Skeletal muscle tissue (tissue), 4 donors: Measurements from ENCODE around the gene TMEM63C. TPM values are rescaled to one million over a fixed set of nuclear protein-coding genes. Genes with fewer than 3 reads are reported as not detected.

ENCODE experiments used
- H3K27ac ChIP-seq: one replicate; pipeline ENCODE4 v1.7.0; 2013; ENCODE audit warnings: mild to moderate bottlenecking, low read depth, low read length, inconsistent platforms
- H3K27me3 ChIP-seq, 3 donors: one replicate each; pipeline ENCODE4 v1.7.0; 2013; ENCODE audit warnings: low read length in 3 of 3; ENCODE audit not compliant: control insufficient read depth in 3 of 3, insufficient read depth in 3 of 3
- H3K36me3 ChIP-seq, 3 donors: one replicate each; pipeline ENCODE4 v1.7.0; 2013; ENCODE audit warnings: low read length in 3 of 3; ENCODE audit not compliant: control insufficient read depth in 3 of 3, insufficient read depth in 3 of 3
- H3K4me1 ChIP-seq, 3 donors: one replicate each; pipeline ENCODE4 v1.7.0; 2013; ENCODE audit warnings: low read length in 3 of 3, mild to moderate bottlenecking in 3 of 3; ENCODE audit not compliant: control insufficient read depth in 3 of 3, insufficient read depth in 3 of 3
- H3K4me3 ChIP-seq, 3 donors: one replicate each; pipeline ENCODE4 v1.7.0; 2013; ENCODE audit warnings: low read length in 3 of 3
- H3K9ac ChIP-seq, 3 donors: one replicate each; pipeline ENCODE4 v1.7.0; 2013; ENCODE audit warnings: low read length in 3 of 3, mild to moderate bottlenecking in 3 of 3, moderate library complexity in 2 of 3, low read depth in 1 of 3
- H3K9me3 ChIP-seq, 3 donors: one replicate each; pipeline ENCODE4 v1.7.0; 2013; ENCODE audit warnings: low read length in 3 of 3; ENCODE audit not compliant: control insufficient read depth in 3 of 3
- total RNA-seq: library from RNA; depleted of rRNA; stranded (reverse); fragments of >200 nt; gene quantifications from one replicate; pipeline ENCODE4 v1.2.3, GENCODE V29; 2014
- donor health status: Osteomylitis.

Gene TMEM63C
- total RNA-seq, 1 donor from 2014 or later = 3.1 TPM

DNA sequence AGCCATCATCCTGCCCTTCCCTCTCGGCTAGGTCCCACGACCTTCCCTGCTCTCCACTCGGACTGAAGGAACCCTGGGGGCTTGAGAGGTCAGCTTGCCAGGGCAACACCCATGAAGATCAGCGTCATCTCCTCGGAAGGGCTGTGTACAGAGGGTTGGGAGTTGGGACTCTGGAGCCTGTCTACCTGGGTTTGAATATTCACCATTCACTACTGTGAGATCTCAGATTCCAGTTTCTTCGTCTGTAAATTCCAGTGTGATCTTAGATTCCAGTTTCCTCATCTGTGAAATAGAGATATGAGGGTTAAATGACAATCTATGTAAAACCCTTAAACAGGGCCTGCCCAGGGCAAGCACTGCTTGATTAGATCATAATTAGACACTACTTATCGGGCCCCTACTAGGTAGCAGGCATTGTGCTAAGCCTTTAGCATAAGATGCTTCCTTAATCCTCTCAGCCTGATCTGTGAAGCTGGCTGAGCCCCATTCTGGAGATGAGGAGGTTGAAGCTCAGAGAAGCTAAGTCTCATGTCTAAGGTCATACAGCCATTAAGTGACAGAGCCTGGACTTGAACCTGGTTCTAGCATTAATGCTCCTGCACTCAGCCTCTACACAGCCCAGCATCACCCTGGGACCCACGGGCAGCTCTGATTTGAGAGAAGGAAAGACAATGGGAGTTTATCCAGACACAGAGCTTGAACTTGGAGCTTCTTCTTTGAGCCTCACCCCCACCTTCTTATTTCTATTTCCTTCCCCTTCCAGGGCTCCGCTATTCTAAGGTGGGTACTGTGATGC is 39.4 kb upstream of the TMEM63C start:
- H3K27me3 ChIP-seq = peaks cover 75 to 86% (median 76%) of the 10 kb centered on the region in 3 donors
- peak overlapping the region in 2 of 3 donors; percentile 14 to 58 for H3K4me3 ChIP-seq
- H3K4me1 ChIP-seq = peaks cover 0 to 24% (median 24%) of the 10 kb centered on the region in 3 donors

DNA sequence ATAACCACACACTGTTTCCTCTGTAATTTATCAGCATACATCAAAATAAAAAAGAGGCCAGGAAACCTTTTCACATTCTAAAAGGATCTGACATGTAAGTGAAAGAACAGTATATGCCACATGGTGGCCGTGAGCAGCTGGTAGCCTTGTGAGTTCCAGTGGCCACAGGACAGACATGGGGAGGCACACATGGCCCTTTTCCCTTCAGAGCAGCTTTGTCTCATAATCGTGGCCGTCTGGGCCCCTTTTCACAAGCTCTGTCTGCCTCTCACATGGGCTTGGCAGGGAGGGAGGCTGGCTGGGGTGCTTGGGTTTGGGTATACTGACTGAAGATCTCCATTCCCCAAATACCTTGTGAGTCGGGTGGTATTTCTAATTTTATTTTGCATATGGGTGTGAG is 38.5 kb upstream of the TMEM63C start:
- Histone ChIP-seq H3K36me3 (no peaks in the 10 kb centered on the region), H3K4me1 (peaks cover 0 to 24% (median 24%) of the 10 kb centered on the region in 3 donors), H3K9ac (no peak overlapping the region), H3K27ac (no peak overlapping the region), H3K9me3 (no peaks in the 10 kb centered on the region), H3K27me3 (peaks cover 69 to 82% (median 70%) of the 10 kb centered on the region in 3 donors), H3K4me3 (no peak overlapping the region)

More for the DNA sequence above, 39.4 kb upstream of the TMEM63C start:
- Histone ChIP-seq H3K36me3 (no peaks in the 10 kb centered on the region), H3K9ac (no peak overlapping the region), H3K27ac (no peak overlapping the region), H3K9me3 (peaks cover 0 to 3% (median 0%) of the 10 kb centered on the region in 3 donors)

DNA sequence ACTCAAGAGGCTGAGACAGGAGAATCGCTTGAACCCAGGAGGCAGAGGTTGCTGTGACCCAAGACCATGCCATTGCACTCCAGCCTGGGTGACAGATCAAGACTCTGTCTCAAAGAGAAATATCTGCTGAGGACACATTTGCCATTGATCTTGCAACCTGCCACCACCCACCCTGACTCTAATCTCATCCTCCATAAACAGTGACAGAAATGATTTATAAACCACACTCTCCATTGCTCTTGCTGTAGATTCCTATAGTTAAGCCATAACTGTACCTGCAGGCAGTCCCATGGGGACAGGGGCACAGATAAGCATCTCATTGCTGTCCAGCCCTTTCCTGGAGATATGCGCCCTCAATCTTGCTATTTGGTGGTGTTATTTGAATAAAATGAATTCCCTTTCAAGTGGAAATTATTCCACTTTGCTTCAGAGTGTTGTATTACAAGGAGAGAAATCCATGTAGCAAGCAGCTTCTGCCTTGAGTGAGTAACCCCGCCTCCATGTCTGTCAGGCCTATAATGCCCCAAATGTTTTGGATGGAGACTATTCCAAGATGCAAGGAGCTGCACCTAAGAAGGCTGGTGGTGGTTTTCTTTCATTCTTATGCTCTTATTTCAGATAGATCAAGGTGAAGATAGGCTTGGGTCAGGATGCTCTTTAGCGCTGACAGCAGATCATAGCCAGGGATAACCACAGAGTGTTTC is 37.0 kb upstream of the TMEM63C start:
- Histone ChIP-seq H3K9me3 (no peaks in the 10 kb centered on the region), H3K36me3 (no peaks in the 10 kb centered on the region), H3K27ac (no peak overlapping the region), H3K4me3 (no peak overlapping the region), H3K9ac (no peak overlapping the region), H3K4me1 (peaks cover 0 to 21% (median 18%) of the 10 kb centered on the region in 3 donors), H3K27me3 (peaks cover 54 to 69% (median 55%) of the 10 kb centered on the region in 3 donors)

DNA sequence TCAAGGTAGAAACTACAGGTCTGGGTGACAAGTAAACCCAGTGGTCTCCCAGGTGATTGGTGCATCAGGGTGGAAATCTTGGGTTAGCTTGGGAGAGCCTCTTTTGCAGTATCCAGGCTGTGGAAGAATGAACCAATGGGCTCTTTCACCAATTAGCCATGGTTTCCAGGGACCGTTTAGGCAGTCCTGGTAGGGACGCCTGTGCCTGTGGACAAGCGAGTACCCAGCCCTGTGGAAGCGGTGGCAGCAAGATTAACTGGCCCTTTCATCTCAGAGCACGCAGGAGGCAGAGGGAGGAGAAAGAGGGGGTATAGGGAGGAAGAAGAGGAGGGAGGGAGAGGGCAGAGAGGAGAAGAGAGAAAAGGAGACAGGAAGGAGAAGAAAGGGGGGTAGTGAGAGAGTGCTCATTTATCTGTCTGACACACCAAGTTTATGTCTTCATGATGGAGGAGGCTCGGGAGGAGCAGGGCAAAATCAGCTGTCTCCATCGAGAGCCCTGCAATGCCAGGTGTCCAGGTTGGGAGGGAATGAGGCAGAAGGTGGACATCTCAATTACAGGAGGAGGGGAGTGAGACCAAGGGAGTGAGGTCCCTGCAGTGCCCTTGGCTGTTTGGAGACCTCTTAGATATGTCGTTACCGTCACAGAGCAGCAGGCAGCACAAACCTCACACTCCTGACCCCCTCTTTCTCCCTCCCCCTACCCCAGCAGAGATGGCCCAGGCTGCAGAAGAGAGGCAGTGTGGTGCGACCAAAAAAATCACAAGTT is 35.4 kb upstream of the TMEM63C start:
- peaks cover 40 to 53% (median 42%) of the 10 kb centered on the region in 3 donors for H3K27me3 ChIP-seq
- no peaks in the 10 kb centered on the region for H3K36me3 ChIP-seq

DNA sequence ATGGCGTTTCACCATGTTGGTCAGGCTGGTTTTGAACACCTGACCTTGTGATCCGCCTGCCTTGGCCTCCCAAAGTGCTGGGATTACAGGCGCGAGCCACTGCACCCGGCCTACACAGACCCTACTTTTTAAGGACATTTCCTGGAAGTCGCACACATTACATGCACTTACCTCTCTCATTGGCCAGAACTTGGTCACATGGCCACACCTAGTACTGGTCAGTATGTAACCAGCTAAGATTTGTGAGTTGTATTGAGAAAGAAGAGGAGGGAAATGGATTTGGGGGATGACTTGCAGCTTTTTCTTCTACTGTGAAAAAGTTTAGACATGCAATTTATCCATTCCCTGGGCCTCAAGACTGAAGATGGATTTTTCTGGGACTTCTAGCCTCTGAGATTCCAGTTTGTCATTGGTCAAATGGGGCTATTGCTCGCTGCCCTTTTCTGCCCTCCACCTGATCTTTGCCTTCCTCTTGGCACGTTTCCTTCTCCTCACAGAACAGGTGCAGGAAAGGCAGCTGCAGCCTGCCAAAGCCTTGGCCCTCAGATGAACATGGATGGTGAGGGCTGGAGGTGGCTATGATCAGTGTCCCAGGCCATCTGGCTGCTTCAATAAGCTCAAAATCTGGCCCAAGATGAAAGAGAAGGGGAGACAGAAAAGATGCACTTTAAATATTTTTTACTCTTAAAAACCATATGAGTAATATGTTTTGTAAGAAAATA is 32.9 kb upstream of the TMEM63C start:
- peaks cover 21 to 32% (median 23%) of the 10 kb centered on the region in 3 donors for H3K27me3 ChIP-seq

More for the DNA sequence above, 35.4 kb upstream of the TMEM63C start:
- no peak overlapping the region for H3K27ac ChIP-seq
- no peak overlapping the region for H3K4me3 ChIP-seq
- H3K9me3 ChIP-seq = no peaks in the 10 kb centered on the region
- peaks cover 0 to 5% (median 4%) of the 10 kb centered on the region in 3 donors for H3K4me1 ChIP-seq
- H3K9ac ChIP-seq = no peak overlapping the region

DNA sequence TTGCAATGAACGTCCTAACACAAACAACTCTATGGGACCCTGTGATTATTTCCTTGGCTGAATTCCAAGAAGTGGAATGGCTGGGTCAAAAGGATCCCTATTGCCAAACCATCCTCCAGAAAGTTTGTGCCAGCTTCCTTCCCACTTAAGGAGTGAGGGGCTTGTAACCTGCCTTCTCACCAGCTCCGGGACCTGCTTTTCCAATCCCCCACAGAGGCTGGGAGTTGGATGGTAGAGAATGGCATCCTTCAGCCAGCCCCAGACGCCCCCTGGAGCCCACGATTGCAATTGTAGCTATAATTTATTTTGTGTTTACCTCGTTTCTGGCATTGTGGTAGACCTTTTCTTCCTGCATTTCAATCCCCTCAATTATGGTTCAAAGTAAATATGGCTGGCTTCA is 30.4 kb upstream of the TMEM63C start:
- no peak overlapping the region for H3K4me3 ChIP-seq
- no peak overlapping the region for H3K9ac ChIP-seq
- H3K36me3 ChIP-seq = no peaks in the 10 kb centered on the region
- peaks cover 4 to 16% (median 5%) of the 10 kb centered on the region in 3 donors for H3K27me3 ChIP-seq
- H3K9me3 ChIP-seq = no peaks in the 10 kb centered on the region
- peaks cover 0 to 9% (median 6%) of the 10 kb centered on the region in 3 donors for H3K4me1 ChIP-seq
- no peak overlapping the region for H3K27ac ChIP-seq

More for the DNA sequence above, 32.9 kb upstream of the TMEM63C start:
- H3K4me1 ChIP-seq = no peaks in the 10 kb centered on the region
- H3K4me3 ChIP-seq = no peak overlapping the region
- no peak overlapping the region for H3K27ac ChIP-seq
- no peaks in the 10 kb centered on the region for H3K36me3 ChIP-seq
- no peaks in the 10 kb centered on the region for H3K9me3 ChIP-seq
- H3K9ac ChIP-seq = no peak overlapping the region

DNA sequence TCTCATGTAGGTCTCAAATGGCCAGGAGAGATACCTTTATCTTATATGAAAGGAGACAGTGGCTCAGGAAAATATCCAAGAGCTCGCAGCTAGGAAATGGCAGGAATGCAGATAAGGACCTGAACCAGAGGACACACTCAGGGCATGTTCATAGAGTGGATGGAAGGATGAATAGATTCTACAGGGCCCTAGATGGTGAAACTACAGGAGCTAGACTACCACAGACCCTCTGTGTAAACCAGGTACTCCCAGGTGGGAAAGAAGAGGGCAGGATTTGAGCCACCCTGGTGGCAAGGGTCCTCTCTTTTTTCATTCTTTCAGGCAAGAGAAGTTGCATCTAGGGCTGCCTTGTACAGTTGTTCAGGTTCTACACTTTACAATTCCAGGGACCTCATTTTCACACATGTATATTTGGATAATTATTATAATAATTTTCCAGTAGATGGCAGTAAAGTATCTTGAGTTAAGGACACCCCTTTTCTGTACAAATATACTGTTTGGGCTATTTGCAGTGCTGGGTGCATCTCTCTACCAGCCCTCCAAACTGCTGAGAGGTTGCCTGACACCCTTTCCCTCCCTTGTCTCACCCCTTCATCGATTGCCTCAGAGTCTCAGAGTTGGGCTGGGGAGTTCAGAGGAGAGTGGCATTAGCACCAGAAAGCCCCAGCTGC is 29.5 kb upstream of the TMEM63C start:
- no peak overlapping the region for H3K4me3 ChIP-seq
- no peaks in the 10 kb centered on the region for H3K36me3 ChIP-seq
- H3K27ac ChIP-seq = no peak overlapping the region
- H3K9me3 ChIP-seq = no peaks in the 10 kb centered on the region
- peaks cover 0 to 9% (median 6%) of the 10 kb centered on the region in 3 donors for H3K4me1 ChIP-seq
- H3K9ac ChIP-seq = no peak overlapping the region
- H3K27me3 ChIP-seq = peaks cover 0 to 9% (median 0%) of the 10 kb centered on the region in 3 donors

DNA sequence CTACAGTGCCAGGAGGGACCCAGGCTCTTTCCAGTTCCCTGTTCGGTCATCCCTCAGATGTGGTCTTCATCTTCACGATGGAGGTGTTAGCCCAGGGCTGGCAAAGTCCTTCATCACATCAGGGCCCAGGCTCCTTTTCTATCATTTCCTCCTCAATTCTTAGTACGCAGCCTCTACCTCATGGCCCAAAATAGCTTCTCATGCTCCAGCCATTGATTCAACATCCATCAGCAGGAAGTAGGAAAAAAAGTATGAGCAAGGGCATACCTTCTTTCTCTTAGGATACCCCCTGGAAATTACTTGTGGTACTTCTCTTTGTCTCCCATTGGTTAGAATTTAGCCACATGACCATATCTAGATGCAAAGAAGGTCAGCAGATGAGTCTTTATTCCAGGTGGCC is 27.8 kb upstream of the TMEM63C start:
- H3K9me3 ChIP-seq = no peaks in the 10 kb centered on the region

DNA sequence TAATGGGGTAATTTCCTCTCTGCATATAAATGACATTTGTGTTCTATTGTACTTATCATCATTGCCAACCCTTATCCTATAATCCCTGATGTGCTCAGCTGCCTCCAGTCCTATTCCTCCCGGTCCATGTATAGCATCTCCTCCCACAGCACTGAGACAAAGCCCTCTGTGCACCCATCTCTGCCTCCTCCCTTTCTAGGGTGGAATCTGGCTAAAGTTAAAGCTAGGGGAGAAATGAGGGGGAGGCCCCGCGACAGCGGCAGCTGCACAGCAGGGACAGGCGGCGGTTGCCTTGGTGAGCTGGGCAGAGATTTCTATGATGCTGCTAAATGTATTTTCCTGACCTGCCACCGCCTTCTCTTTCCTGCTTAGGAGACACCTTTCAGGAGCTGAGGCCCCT is 27.2 kb upstream of the TMEM63C start:
- Histone ChIP-seq H3K27ac (no peak overlapping the region), H3K4me3 (no peak overlapping the region), H3K36me3 (no peaks in the 10 kb centered on the region), H3K4me1 (peaks cover 10 to 25% (median 20%) of the 10 kb centered on the region in 3 donors), H3K9me3 (no peaks in the 10 kb centered on the region), H3K27me3 (peaks cover 3 to 6% (median 4%) of the 10 kb centered on the region in 3 donors), H3K9ac (no peak overlapping the region)

More for the DNA sequence above, 27.8 kb upstream of the TMEM63C start:
- H3K4me3 ChIP-seq = no peak overlapping the region
- peaks cover 10 to 22% (median 18%) of the 10 kb centered on the region in 3 donors for H3K4me1 ChIP-seq
- H3K36me3 ChIP-seq = no peaks in the 10 kb centered on the region
- H3K27ac ChIP-seq = no peak overlapping the region
- peaks cover 3 to 6% (median 4%) of the 10 kb centered on the region in 3 donors for H3K27me3 ChIP-seq
- no peak overlapping the region for H3K9ac ChIP-seq
